Measurements from ENCODE around the gene STX16. TPM values are rescaled to one million over a fixed set of nuclear protein-coding genes. Genes with fewer than 3 reads are reported as not detected.

The STX16 gene
- total RNA-seq, 1 donor from 2014 or later, result 66.9 TPM

- no peaks in the 10 kb centered on the region for H3K27me3 Mint-ChIP-seq (ENCODE audit: unreplicated experiment)
Measured at GRCh38 chr20:58605292-58606065, 45.6 kb upstream of the STX16 start.

GRCh38 chr20:58606184-58606583, 44.9 kb upstream of the STX16 start:
- no peak for DNase-seq (ENCODE audit: extremely low spot score, unreplicated experiment)
- H3K27me3 Mint-ChIP-seq (ENCODE audit: unreplicated experiment), result no peaks in the 10 kb centered on the region
- no peaks in the 10 kb centered on the region for H3K36me3 Mint-ChIP-seq (ENCODE audit: unreplicated experiment)
- H3K4me3 Mint-ChIP-seq (ENCODE audit: unreplicated experiment), result no peak overlapping the region
- H3K27ac Mint-ChIP-seq (ENCODE audit: unreplicated experiment), result no peak overlapping the region
- no peaks in the 10 kb centered on the region for H3K9me3 Mint-ChIP-seq (ENCODE audit: unreplicated experiment)
- peaks cover 19% of the 10 kb centered on the region for H3K4me1 Mint-ChIP-seq (ENCODE audit: unreplicated experiment)
- no peak for TF ChIP-seq CTCF (IDR thresholded peaks at IDR 0.05)

More at GRCh38 chr20:58605292-58606065, 45.6 kb upstream of the STX16 start:
- TF ChIP-seq CTCF (IDR thresholded peaks at IDR 0.05), result no peak
- Mint-ChIP-seq H3K4me1 (ENCODE audit: unreplicated experiment) (peaks cover 16% of the 10 kb centered on the region), H3K9me3 (ENCODE audit: unreplicated experiment) (no peaks in the 10 kb centered on the region), H3K4me3 (ENCODE audit: unreplicated experiment) (no peak overlapping the region), H3K27ac (ENCODE audit: unreplicated experiment) (no peak overlapping the region), H3K36me3 (ENCODE audit: unreplicated experiment) (no peaks in the 10 kb centered on the region)
- DNase-seq (ENCODE audit: extremely low spot score, unreplicated experiment), result no peak

GRCh38 chr20:58608096-58608840, 42.8 kb upstream of the STX16 start:
- H3K4me1 Mint-ChIP-seq (ENCODE audit: unreplicated experiment), result peaks cover 37% of the 10 kb centered on the region
- H3K36me3 Mint-ChIP-seq (ENCODE audit: unreplicated experiment), result no peaks in the 10 kb centered on the region
- no peak for TF ChIP-seq CTCF (IDR thresholded peaks at IDR 0.05)
- no peak overlapping the region for H3K27ac Mint-ChIP-seq (ENCODE audit: unreplicated experiment)
- H3K27me3 Mint-ChIP-seq (ENCODE audit: unreplicated experiment), result no peaks in the 10 kb centered on the region
- no peak overlapping the region for H3K4me3 Mint-ChIP-seq (ENCODE audit: unreplicated experiment)
- no peak for DNase-seq (ENCODE audit: extremely low spot score, unreplicated experiment)
- H3K9me3 Mint-ChIP-seq (ENCODE audit: unreplicated experiment), result no peaks in the 10 kb centered on the region

DNA sequence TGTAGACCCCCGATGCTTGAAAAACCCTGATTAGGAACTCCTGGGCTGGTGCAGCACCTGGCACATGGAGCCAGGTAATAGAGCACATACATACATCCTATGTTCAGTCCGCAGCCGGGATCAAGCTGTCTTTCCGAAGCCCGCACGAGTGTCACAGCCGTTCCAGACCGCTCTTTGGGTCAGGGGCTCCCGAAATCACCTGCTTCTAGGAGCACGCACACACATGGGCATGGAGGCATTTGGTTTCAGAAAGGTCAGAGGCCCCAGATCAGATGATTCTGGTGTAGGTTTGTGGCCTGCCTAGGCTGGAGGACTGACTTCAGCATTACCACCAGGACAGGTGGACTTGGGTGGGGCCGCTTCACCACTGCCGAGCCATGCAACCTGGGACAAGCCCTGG, 42.1 kb upstream of the STX16 start:
- H3K27ac Mint-ChIP-seq (ENCODE audit: unreplicated experiment), result no peak overlapping the region

More for the DNA sequence above, 42.1 kb upstream of the STX16 start:
- no peaks in the 10 kb centered on the region for H3K9me3 Mint-ChIP-seq (ENCODE audit: unreplicated experiment)
- no peaks in the 10 kb centered on the region for H3K36me3 Mint-ChIP-seq (ENCODE audit: unreplicated experiment)
- TF ChIP-seq CTCF (IDR thresholded peaks at IDR 0.05), result no peak
- no peak overlapping the region for H3K4me3 Mint-ChIP-seq (ENCODE audit: unreplicated experiment)
- DNase-seq (ENCODE audit: extremely low spot score, unreplicated experiment), result no peak
- H3K4me1 Mint-ChIP-seq (ENCODE audit: unreplicated experiment), result peaks cover 32% of the 10 kb centered on the region
- H3K27me3 Mint-ChIP-seq (ENCODE audit: unreplicated experiment), result no peaks in the 10 kb centered on the region
